GM18520 (cell line): ENCODE measurements around the gene KRTAP13-1.

Experiments used
- ATAC-seq: cut with Tn5 transposase; IDR thresholded peaks from one replicate; pipeline ENCODE4 v1.9.1; 2021; ENCODE audit not compliant: unreplicated experiment

Gene KRTAP13-1

GRCh38 chr21:30395731-30396130, at the start of gene KRTAP13-1:
KRTAP13-1 (plus strand) TSS chr21:30396031; CDS start chr21:30396087, 56 bp downstream.
- no peak for ATAC-seq

GRCh38 chr21:30348506-30348905, 47.3 kb upstream of the KRTAP13-1 start, which contains the start of gene KRTAP23-1:
KRTAP23-1 (minus strand) TSS chr21:30348606; CDS start chr21:30348606, 0 bp downstream.
- ATAC-seq: no peak

GRCh38 chr21:30349572-30349971, 46.3 kb upstream of the KRTAP13-1 start:
- ATAC-seq: no peak

- ATAC-seq: no peak
Measured at GRCh38 chr21:30351534-30351933, 44.3 kb upstream of the KRTAP13-1 start.

- ATAC-seq: no peak
Measured at GRCh38 chr21:30354308-30355005, 41.4 kb upstream of the KRTAP13-1 start.

GRCh38 chr21:30355906-30356305, 39.9 kb upstream of the KRTAP13-1 start:
- no peak for ATAC-seq

GRCh38 chr21:30372139-30372770, 23.6 kb upstream of the KRTAP13-1 start, which contains the start of gene KRTAP13-2:
KRTAP13-2 (minus strand) TSS chr21:30372271; CDS start chr21:30372213, 58 bp downstream.
- ATAC-seq: no peak

GRCh38 chr21:30382201-30382600, 13.6 kb upstream of the KRTAP13-1 start:
- ATAC-seq: no peak

GRCh38 chr21:30391492-30392025, 4.3 kb upstream of the KRTAP13-1 start:
- no peak for ATAC-seq

- no peak for ATAC-seq
Measured at GRCh38 chr21:30408782-30409494, 13.1 kb downstream of the KRTAP13-1 start.

- no peak for ATAC-seq
Measured at GRCh38 chr21:30415993-30416392, 20.2 kb downstream of the KRTAP13-1 start.

GRCh38 chr21:30425826-30426225, 30.0 kb downstream of the KRTAP13-1 start, which contains the start of gene KRTAP13-3:
KRTAP13-3 (minus strand) TSS chr21:30425926; CDS start chr21:30425912, 14 bp downstream.
- no peak for ATAC-seq

GRCh38 chr21:30426731-30427130, 30.9 kb downstream of the KRTAP13-1 start:
- ATAC-seq: no peak

- no peak for ATAC-seq
Measured at GRCh38 chr21:30430170-30430655, 34.4 kb downstream of the KRTAP13-1 start, which contains the start of gene KRTAP13-4. KRTAP13-4 (plus strand) TSS chr21:30430220; CDS start chr21:30430276, 56 bp downstream.

GRCh38 chr21:30434033-30434631, 38.3 kb downstream of the KRTAP13-1 start:
- ATAC-seq: no peak

- ATAC-seq: no peak
Measured at GRCh38 chr21:30437010-30437565, 41.3 kb downstream of the KRTAP13-1 start.

- no peak for ATAC-seq
Measured at GRCh38 chr21:30439975-30440374, 44.1 kb downstream of the KRTAP13-1 start, which contains the start of gene KRTAP15-1. KRTAP15-1 (plus strand) TSS chr21:30440275; CDS start chr21:30440328, 53 bp downstream.

- no peak for ATAC-seq
Measured at GRCh38 chr21:30443226-30443625, 47.4 kb downstream of the KRTAP13-1 start.

GRCh38 chr21:30444204-30444603, 48.4 kb downstream of the KRTAP13-1 start:
- no peak for ATAC-seq
